Measurements from ENCODE around the gene ELMO1.

ELMO1 gene

DNA sequence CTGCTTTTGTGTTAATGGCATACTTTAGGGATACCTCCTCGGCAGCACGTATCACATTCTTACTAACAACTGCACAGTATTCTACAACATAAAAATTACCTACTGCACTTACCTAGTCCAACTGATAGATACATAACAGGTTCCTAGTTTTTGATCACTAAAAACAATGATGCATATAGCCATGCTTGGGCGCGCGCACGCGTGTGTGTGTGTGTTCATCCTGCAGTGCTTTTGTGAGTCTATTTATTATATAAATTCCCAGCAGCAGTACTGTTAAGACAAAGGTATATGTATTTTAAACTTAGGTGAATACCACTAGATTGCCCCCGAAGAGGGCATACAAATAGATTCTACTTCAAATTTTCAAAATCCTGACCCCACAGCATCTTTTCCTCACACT lies 181.4 kb downstream of the ELMO1 start:
- no peak for DNase-seq (ENCODE audit: low read depth)

DNA sequence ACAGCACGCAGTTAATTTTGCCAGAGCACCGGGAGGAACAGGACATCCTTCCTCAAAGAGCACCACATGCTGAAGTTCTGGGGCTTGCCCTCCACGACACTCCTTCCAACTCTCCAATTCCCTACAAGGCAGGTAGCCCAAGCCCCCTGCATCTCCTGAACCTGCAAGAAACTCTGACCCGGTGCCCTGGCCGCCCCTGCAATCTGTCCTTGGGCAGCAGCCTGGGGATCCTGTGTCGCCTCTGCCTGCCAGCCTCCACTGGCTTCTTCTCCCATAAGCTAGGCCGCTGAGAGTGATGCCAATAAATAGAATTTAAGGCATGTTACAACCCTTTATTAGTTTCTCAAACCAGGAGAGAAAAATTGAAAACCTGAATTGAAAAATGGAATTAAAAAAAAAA lies 182.8 kb downstream of the ELMO1 start:
- DNase-seq (ENCODE audit: low read depth) = no peak

DNA sequence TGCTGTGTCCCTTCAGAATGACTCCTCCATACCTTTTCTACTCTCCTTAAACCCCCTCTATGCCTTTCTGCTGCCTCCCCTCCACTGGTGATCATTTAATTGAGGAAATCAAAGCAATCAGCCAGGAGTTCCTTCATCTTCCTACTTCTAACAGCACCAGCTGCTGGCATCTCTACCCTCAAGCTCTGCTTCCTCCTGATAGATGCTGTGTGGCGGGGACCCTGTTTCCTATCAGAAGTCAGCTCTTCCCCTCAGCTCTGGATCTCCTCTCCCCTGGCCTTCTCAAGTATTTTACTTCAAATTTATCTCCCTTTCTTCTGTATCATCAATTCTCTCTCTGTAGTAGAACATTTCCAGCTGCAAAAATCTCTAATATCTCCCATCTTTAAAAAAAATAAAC lies 183.7 kb downstream of the ELMO1 start:
- DNase-seq (ENCODE audit: low read depth) = no peak

DNA sequence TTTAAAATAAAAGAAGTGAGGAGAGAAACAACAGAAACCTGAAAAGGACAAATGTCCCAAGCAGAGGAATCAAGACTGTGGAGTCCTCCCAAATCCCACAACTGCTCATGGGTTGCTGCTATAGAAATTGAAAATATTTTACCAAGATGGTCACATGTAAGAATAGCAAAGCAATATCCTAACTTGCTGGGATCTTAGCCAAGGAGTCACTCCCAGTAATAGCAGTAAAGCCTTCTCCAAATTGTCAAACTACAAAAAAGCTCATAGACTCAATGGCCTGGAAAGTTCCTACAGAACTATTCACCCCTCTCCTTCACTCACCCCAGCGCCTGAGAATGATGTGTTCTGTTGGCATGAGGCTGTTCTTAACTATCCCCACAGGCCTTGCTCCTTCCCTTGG lies 186.5 kb downstream of the ELMO1 start:
- no peak for DNase-seq (ENCODE audit: low read depth)

DNA sequence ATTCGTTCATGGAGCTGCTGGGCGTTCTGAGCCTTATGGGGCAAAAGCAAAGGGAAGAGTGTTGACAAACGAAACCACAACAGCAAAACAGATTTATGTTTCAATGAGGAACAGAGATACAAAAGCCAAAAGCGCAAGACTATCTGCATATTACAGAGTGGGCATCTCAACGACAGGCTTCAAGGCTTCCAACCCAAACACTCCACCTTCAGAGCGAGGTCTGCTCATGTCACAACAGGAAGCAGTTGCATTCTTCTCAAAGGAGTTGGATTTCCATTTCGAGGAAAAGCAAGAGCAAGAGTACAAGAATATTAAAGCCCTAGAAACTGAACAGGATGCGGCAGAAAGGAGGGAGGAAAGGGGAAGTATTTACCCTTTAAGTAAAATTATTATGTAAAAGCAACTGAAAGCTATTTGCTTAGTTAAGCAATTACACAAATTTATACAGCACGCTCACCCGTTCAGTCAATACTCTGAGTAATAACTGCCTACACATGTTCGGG lies 189.3 kb downstream of the ELMO1 start:
- DNase-seq (ENCODE audit: low read depth) = no peak

DNA sequence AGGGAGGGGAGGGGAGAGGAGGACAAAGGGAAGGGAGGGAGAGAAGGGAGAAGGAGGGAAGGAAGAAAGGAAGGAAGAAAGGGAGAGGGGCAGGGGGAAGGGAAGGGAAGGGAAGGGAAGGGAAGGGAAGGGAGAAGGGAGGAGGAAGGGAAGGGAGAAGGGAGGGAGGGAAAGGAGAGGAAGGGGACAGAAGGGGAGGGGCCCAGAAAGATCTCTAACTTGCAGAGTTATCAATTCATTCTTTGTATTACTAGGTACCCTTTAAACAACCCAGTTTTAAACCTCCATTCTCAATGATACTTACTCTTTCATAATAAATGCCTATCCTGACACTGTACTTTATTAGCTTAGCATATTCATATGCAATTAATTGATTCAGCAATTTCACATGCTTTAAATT lies 192.0 kb downstream of the ELMO1 start:
- no peak for DNase-seq (ENCODE audit: low read depth)

DNA sequence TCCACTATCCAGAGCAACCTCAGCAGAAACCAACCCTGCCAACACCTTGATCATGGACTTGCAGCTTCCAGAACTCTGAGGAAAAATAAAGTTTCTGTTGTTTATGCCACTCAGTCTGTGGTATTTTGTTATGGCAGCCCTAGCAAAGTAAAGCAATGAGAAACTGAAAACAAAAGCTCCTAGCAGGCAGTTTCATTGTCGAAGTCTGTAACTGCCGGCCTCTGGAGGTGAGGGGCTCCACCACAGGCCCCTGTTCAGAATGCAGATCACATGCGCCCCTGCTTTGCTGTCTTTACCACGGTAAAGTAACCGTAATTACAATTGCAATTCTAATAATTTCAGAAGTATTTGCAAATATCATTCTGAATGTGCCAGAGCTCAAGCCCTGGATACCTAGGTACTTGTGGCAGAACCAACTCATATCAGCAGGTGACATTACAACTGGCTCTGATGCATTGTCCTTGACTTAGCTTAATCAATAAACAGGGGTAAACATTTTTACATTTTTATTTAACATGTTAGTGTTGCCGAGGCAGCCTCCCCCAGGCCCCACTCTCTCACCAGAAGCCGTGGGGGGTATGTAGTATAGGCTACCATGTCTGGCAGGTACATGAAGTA lies 193.2 kb downstream of the ELMO1 start:
- no peak for DNase-seq (ENCODE audit: low read depth)

DNA sequence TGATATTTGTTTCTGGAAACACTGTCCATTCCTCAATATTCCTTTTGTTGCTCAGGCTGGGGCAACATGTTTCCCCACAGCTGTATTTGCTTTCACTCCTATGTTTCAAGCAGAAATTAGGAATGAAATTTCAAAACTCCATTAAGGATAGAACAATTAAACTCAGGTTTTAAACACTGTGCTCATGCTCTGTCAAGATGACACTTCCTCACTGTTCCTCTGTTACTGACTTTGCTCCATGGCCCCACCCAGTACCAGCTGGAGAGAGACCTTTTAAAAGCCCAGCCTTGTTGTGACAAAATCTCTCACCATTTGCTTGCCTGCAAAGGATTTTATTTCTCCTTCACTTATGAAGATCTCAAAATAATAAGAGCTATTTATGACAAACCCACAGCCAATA lies 197.4 kb downstream of the ELMO1 start:
- DNase-seq (ENCODE audit: low read depth) = no peak

DNA sequence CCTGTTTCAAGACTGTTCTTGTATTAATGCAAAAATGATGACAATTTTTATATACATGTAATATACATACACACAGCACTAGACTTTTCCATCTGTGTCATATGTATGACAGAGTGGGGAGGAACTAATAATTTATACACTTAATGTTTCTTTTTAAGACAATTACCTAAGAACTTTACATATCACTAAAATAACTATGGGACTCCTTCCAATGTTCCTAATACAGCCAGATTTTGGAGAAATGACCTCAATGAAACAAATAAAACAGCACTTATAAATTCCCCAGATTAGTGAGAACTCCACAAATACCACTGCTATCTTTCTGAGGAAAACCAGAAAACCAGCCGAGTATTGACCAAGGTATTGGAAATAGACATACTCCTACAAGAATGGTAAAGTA lies 199.4 kb downstream of the ELMO1 start:
- DNase-seq (ENCODE audit: low read depth) = no peak

DNA sequence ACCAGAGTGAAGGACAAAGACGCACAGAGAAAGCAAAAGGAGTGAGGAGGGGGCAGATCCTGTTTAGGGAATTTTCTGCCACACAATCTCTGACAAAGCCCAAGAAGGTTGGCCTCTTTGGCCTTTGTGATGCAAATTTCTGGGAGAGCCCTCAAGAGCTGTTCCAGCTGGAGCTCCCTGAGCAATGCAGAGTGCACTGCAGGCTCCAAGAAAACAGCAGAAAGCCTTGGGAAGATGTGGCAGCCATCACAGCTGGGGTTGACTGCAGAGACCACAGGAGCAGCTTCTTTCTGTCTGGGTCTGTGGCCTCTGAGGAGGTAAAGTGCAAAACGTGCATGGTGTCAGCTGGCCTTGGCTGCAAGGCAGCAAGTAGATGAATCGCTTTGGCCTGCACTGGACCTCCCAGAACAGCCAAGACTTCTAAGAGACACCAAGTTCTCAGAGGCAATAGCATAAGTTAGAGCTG lies 200.2 kb downstream of the ELMO1 start:
- no peak for DNase-seq (ENCODE audit: low read depth)

DNA sequence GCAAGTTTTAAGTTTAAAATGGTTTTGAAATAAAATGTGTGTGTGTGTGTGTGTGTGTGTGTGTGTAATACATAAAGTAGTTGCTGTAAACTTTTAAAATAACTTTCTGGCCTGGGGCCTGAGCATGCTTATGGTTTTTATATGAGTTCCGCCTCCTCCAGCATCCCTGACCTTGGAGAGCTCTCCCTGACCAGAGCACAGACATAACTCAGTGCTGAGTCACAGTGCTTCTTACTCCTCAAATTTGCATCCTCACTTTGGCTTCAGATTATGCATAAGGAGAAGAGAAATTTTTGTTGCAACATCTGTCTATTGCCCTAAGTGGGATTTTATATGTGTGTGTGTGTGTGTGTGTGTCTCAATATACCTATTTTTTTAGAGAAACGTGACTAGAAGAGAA lies 200.8 kb downstream of the ELMO1 start:
- no peak for DNase-seq (ENCODE audit: low read depth)

DNA sequence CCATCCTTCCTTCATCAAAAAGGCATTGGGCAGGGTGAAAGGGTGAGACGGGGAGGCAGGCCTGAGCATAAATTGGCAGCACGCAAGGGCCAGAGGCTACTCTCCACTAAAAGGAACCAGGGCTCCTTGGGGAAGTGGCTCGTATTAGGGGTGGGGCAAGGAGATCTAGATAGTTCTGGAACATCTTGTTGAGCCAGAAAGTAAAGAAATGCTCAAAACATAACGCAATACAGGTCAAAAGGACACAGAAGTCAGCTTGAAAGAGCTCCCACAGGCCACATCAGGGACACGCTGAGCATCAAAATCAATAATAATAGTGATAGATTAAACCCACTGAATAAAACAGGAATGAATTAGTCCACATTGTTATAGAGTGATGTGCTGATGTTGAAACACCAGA lies 203.1 kb downstream of the ELMO1 start:
- DNase-seq (ENCODE audit: low read depth) = no peak

DNA sequence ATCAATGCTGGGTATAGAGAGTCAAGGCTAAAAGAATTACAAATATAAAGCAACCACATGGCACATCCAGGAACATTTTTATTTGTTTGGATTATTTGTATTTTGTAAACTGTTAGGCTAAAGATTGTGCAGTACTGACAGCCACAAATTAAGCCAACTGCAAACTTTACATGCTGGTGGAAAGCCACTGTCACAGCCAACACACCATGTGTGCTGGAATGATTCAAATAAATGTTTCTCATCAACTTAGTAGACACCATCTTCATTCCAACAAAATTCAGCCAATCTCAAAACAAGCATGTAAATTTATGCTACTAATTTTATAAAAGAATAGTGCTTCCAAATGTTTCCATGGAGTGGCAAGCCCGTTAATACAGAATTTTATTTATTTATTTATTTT lies 211.8 kb downstream of the ELMO1 start:
- DNase-seq (ENCODE audit: low read depth) = no peak

DNA sequence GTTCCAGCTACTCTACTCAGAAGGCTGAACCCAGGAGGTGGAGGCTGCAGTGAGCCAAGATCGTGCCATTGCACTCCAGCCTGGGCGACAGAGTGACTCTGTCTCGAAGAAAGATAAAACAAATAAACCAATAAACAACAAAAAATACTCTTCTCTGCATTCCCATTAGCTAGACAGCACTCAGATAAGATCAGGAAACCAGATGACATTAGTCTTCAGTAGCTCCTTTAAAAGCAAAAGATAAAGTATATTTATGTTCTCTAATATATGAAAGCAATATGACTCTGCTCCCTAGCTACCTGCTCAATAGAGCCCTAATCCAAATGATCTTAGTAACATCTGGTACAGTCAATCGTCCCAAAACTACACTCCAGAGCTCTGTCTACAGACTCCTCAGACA lies 212.9 kb downstream of the ELMO1 start:
- no peak for DNase-seq (ENCODE audit: low read depth)

DNA sequence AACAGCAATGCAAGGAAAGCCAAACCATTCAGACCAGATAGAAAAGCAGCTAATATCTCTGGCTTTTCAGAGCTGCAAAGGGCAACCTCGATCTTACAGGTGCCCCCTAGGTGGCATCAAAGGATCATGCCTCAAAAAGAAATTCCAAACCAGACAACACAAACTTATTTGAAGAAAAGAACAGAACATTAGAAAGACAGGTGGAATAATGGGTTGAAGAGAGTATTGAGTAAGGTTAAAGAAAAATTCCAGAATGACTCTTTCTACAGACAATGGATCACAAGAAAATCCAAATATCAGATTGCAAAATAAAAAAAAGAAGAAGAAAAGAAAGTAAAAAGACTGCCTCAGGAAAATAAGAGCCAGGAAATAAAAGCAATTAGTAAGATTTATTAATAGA lies 213.7 kb downstream of the ELMO1 start:
- no peak for DNase-seq (ENCODE audit: low read depth)

DNA sequence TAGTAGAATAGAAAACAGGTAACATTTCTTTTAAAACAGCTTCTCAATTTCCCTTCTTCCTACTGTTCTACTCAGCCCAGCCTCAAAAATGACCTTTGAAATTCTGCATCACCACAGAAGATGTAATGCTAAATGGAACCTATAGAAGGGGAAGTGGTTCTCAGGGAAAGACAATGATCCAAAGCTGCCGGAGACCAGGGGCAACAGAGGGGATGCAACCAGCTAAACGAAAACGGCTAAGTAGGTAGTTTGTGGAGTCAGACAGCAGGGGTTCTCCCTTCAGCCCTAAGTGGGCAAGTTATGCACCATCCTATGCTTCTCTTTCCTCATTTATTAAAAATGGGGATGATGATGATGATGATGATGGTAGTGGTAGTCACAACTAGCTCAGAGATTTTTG lies 214.3 kb downstream of the ELMO1 start:
- no peak for DNase-seq (ENCODE audit: low read depth)

DNA sequence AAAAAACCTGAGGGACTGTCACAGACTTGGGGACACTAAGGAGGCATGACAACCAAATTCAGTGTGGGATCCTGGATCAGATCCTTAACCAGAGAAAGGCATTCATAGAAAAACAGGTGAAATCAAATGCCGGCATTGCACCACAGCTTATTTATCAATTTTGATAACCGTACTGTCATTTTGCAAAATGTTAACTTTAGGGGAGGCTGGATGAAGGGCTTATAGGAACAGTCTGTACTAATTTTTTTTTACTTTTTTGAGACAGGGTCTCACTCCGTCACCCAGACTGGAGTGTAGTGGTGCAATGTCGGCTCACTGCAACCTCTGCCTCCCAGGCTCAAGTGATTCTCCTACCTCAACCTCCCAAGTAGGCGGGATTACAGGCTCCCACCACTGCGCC lies 217.1 kb downstream of the ELMO1 start:
- DNase-seq (ENCODE audit: low read depth) = no peak

DNA sequence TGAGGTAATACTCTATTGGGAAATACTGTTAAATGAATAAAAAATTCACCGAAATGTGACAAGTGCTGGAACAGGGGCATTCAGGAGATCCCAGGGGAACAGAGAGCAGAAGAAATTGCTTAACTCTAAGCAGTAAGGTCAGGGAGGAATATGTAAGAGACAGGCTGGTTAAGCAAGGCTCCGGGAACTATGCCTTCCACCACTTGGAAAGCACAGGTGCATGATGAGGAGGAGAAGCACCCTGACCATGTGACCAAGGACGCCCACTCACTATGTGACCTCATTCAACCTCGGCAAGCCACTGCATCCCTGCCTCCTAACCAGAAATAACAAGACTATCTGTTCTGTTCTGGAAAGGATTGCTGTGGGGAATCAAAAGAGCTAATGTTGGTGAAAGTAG lies 218.4 kb downstream of the ELMO1 start:
- DNase-seq (ENCODE audit: low read depth) = no peak

DNA sequence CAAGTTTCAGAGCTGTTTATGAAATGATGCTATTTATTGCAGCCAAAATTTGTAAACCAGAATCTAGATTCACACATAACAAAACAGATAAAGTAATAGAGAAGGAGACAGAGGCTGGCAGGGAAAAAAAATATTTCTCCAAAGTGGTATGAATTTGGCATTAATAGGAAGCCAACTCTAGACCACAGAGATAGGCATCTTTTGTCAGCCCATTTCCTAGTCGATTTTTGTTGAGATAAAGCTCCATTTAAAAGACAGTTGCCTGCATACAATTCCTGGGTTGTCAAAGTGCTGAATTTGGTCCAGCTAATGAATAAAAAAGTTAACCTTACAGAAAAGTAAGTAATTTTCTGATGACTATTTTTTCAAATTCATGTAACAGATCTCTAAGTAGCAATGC lies 219.3 kb downstream of the ELMO1 start:
- no peak for DNase-seq (ENCODE audit: low read depth)

DNA sequence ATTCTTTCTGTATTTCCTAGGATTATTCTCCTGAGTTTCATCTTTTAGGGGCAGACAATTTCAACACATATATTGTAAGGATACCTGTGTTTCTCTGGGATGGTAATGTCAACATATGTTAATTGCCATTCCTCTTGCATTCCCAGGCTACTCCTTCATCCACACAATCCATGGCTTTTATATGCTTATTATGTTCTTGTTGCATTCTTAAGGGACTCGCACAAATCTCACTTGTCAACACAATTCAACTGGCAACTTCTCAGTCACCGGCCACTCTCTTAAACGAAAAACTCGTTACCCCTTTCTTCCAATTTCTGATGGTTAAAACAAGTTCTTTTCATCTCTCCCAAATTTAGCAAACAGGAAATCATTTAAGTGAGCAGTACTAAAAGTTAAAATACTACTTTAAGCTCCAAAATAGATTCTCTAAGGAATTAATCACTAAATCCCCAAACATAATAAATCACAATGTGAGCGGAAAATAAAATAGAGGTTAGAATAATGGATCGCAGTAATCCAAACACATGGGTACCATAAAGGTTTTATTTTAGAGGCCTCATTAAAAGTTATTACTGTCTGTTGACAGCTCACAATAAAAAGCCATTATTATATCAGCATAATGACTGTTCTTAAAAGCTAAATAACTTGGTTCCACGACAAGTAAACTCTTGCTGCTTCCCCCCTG lies 223.2 kb downstream of the ELMO1 start:
- no peak for DNase-seq (ENCODE audit: low read depth)

DNA sequence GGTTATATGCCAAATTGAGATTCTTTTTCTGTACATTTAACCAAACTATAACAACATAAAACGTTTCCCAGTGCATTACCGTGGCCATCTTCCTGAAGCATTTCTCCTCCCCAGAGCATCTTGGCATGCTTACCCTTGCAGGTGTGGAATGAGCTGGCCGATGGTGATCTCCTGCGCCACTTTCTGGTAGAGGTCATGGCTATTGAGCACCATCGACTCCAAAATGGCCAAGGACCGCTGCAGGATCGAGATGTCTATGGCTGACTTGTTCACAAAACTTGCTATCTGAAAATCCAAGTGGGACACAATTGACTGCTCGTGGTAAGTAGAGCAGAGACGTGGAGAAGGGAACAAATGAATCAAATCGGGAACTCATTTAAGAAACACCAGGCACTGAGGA lies 223.9 kb downstream of the ELMO1 start:
- DNase-seq (ENCODE audit: low read depth) = no peak

DNA sequence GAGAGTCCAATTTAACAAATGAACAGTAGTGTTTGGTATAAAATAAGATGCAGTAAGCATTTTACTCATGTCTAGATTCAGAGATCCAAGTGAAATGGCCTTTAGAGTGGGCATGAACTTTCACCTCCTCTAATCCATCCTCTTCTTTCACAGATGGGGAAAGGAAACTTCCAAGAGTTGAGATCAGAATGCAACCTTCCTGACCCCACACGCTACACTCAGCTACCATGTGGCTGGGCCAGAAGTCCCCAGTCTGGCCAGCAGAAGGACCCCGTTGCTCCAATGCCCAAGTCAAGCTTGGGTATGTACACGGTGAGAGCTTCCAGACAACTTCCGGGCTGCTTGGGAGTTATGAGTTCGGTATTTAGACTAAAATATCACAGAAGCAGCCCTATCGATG lies 228.0 kb downstream of the ELMO1 start:
- no peak for DNase-seq (ENCODE audit: low read depth)

DNA sequence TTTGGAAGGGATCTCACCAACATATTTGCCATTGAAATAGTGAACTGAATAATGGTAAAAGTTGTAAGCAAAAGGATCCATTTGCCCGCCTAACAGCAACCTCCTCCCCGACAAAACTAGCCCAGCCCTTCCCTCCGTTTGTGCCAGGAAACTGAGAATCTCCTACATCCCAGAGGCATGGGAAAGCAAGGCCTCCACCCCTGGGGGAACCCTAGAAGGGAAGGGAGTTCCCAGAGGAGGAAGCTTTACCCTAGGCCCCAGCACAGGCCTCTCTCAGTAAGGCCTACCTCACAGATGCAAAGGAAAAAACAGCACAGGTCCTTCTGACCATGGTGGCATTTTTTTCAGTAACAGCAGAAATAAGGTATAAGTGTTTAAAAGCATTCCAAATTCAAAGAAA lies 229.7 kb downstream of the ELMO1 start:
- DNase-seq (ENCODE audit: low read depth) = no peak

DNA sequence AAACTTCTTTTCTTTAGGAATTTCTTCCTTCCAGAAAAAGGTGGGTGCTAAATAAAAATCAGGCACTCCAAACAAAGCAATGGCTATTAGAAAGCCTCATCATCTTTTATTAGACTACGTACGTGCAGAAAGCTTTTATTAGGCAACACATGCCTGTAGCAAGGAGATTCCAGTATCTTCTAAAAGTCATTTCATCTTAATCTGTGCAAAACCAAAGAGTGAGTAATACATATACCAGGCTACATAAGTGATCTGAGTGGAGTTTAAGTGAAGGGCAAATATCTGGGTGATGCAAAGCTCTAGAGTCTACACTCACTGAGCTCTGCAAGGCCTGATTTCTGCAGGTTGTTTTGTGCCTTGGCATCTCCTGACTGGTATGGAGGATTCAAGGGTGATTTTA lies 231.7 kb downstream of the ELMO1 start:
- DNase-seq (ENCODE audit: low read depth) = no peak
